HG03469 (cell line): Measurements from ENCODE around the gene PSMG1.

ENCODE experiments used
- ATAC-seq: cut with Tn5 transposase; IDR thresholded peaks from one replicate; pipeline ENCODE4 v1.9.1; 2021; ENCODE audit warnings: mild to moderate bottlenecking, moderate library complexity, moderate number of reproducible peaks; ENCODE audit not compliant: unreplicated experiment

The PSMG1 gene

DNA sequence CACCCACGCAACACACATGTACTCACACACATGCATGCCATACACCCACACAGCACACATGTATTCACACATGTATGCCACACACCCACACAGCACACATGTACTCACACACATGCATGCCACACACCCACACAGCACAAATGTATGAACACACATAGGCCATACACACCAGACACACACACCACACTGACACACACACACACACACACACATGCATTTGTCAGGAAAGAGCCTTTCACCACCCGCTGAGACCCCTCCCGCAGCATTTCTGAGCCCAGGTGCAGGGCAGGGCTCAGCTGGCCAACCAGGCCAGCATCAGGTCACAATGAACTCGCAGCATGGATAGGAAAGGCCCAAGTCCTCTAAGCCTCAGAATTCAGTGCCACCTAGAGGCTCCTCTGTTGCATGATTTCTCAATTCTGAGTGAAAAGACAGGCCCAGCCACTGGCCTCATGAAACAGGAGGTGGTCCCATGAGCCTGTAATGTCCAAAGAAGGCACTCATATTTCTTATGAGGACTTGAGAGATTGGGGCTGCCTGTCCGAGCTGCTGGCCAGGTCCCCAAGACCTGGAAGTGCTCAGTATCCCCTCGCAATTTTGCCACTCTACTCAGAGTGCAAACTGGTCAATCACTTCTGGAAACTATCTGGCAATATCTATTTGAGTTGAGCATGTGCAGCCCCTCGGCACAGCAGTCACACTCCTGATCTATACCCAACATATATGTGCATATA is 57.3 kb downstream of the PSMG1 start:
- no peak for ATAC-seq
